HS-27A (cell line): ENCODE measurements around the gene PARP6.

Experiments used
- DNase-seq: peaks from one replicate; pipeline ENCODE4 v3.0.0-alpha.2; 2012; ENCODE audit warnings: low read depth, missing footprints

PARP6 gene

GRCh38 chr15:72198356-72199204, 73.8 kb downstream of the PARP6 start:
- DNase-seq: no peak

- no peak for DNase-seq
Measured at GRCh38 chr15:72197460-72198355, 74.6 kb downstream of the PARP6 start, which contains the start of gene GRAMD2A. Gene GRAMD2A (minus strand): TSS chr15:72197787.

- DNase-seq: no peak
Measured at GRCh38 chr15:72197041-72197459, 75.3 kb downstream of the PARP6 start.

DNA sequence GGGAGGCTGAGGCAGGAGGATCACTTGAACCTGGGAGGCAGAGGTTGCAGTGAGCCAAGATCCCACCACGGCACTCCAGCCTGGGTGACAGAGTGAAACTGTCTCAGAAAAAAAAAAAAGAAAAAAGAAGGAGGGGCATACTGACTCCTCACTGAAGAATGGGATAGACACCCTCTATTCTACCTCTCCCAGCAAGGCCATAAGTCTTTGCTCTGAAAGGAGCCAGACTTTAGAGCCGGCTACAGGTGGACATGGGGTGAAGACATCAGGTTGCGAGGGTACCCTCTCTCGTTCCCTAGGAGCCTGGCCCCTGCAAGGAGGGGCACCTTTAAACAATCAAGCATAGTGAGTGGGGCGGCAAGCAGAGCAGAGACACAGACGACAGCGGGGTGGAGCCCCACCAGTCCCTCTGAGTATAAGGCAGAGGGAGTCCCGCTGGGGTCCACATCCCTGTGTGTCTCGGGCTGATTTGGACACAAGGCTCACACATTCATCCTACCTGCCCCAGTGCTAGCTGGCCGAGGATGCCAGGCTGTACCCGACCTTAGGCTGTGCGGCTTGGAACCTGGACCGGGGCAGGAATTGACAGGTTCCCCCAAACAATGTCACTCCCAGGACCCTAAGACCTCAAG, 75.8 kb downstream of the PARP6 start:
- DNase-seq: no peak

GRCh38 chr15:72195101-72195511, 77.2 kb downstream of the PARP6 start:
- DNase-seq: no peak

DNA sequence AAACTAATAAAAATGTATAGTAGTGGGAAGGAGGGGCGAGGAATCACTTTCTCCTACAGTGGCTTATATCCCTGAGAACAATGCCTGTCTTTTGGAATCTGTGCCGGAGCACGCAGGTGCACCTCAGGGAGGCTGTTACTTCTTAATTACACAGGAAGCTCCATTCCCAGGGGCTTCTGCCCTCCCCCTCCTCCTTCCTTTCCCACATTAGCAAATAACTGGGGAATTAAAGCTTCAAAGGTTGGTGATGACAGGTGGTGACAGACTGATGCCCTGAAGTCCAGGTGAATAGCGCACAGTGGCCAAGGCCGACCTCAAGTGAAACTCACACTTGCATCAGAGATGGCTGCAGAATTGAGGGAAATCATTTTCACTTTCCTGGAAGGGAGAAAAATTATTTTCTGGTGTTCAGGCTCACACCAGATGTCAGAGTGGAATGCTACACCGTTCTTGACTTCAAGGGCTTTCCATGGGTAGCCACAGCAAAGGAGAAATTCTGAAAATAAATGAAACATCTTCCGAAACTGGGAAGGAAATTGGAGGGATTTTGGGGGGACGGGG, 78.4 kb downstream of the PARP6 start:
- DNase-seq: no peak

- no peak for DNase-seq
Measured at GRCh38 chr15:72192416-72192815, 79.9 kb downstream of the PARP6 start.
